ENCODE results near the gene MEGF9.

GRCh38 chr9:120757026-120757913 lies 43.0 kb upstream of the MEGF9 start:
- no peak for TF ChIP-seq CTCF (conservative IDR thresholded peaks at IDR 0.05 in 1 of 2, IDR thresholded peaks at IDR 0.05 in 1 of 2; ENCODE audit: extremely low read depth in 1 of 2, insufficient read depth in 1 of 2, low read depth in 1 of 2, low read length in 2 of 2)
- TF ChIP-seq EZH2 (IDR thresholded peaks at IDR 0.05; ENCODE audit: borderline replicate concordance, low read length) = no peak
